GM10266 (cell line): ENCODE data around the gene HRCT1.

Experiments
- DNase-seq: peaks from one replicate; pipeline ENCODE4 v3.0.0; 2012; ENCODE audit errors: extremely low spot score
- TF ChIP-seq, protein P1 (sequence below): IDR thresholded peaks from 2 replicates; pipeline ENCODE4 v1.5.1; 2012; ENCODE audit warnings: mild to moderate bottlenecking, low read depth; ENCODE audit not compliant: control insufficient read depth, insufficient read depth; ENCODE audit errors: missing control alignments

The HRCT1 gene

DNA sequence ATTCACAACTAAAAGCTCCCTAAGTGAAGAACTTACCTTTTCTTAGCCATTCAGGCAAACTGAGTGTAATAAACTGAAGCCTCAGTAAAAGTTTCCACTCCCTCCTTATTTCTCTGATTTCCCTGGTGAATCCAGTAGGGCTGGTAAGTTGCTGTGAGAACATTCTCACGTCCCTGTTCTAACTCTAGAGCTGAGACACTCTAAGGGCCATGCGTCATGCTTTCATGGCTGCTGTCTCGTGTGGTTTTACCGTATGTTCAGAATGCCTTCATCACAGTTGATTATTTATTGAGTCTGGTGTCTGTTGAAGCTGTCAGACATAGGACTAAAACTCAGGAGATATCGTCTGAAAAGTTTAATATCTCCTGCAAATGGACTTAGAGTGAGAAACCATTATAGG lies 50.6 kb downstream of the HRCT1 start:
- no peak for DNase-seq
- TF ChIP-seq, protein P1, sequence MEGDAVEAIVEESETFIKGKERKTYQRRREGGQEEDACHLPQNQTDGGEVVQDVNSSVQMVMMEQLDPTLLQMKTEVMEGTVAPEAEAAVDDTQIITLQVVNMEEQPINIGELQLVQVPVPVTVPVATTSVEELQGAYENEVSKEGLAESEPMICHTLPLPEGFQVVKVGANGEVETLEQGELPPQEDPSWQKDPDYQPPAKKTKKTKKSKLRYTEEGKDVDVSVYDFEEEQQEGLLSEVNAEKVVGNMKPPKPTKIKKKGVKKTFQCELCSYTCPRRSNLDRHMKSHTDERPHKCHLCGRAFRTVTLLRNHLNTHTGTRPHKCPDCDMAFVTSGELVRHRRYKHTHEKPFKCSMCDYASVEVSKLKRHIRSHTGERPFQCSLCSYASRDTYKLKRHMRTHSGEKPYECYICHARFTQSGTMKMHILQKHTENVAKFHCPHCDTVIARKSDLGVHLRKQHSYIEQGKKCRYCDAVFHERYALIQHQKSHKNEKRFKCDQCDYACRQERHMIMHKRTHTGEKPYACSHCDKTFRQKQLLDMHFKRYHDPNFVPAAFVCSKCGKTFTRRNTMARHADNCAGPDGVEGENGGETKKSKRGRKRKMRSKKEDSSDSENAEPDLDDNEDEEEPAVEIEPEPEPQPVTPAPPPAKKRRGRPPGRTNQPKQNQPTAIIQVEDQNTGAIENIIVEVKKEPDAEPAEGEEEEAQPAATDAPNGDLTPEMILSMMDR = no peak
